ENCODE results near the gene CD48. TPM values are rescaled to one million over a fixed set of nuclear protein-coding genes. Genes with fewer than 3 reads are reported as not detected.

CD48 gene
- total RNA-seq, 1 donor from 2014 or later = 21.5 TPM

- DNase-seq (no peak), ATAC-seq (no peak)
- intact Hi-C loops (cut with DNase I) = no loop called here
- TF ChIP-seq, protein P1, sequence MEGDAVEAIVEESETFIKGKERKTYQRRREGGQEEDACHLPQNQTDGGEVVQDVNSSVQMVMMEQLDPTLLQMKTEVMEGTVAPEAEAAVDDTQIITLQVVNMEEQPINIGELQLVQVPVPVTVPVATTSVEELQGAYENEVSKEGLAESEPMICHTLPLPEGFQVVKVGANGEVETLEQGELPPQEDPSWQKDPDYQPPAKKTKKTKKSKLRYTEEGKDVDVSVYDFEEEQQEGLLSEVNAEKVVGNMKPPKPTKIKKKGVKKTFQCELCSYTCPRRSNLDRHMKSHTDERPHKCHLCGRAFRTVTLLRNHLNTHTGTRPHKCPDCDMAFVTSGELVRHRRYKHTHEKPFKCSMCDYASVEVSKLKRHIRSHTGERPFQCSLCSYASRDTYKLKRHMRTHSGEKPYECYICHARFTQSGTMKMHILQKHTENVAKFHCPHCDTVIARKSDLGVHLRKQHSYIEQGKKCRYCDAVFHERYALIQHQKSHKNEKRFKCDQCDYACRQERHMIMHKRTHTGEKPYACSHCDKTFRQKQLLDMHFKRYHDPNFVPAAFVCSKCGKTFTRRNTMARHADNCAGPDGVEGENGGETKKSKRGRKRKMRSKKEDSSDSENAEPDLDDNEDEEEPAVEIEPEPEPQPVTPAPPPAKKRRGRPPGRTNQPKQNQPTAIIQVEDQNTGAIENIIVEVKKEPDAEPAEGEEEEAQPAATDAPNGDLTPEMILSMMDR (IDR thresholded peaks at IDR 0.05) = no peak
- no peak overlapping the region for H3K4me3 ChIP-seq
- no peaks in the 10 kb centered on the region for H3K36me3 ChIP-seq
- no peaks in the 10 kb centered on the region for H3K4me1 ChIP-seq
- H3K27ac ChIP-seq = no peak overlapping the region
- H3K9me3 ChIP-seq = no peaks in the 10 kb centered on the region
- peaks cover 5% of the 10 kb centered on the region for H3K27me3 ChIP-seq
These were observed 39.0 kb upstream of the CD48 start for GRCh38 chr1:160750608-160751007.

DNA sequence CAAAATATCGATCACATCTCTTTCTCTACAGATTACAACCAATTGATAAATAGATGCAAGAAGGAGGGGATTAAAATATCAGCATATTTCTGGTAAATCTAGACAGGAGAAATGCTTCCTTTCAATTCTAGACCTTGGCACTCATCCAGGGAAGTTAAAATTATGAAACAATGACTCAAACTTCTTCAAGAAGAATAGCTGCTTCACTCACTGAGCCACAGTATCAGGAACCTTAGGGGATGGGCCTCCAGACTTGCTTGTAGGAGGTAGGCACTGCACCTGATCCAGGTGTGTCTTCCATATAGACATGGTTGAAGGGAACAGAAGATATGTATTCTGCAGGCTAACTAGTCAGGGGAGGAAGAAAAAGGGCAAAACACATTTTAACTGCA lies 37.3 kb upstream of the CD48 start:
- ATAC-seq (peak; percentile 36), DNase-seq (no peak)
- Histone ChIP-seq H3K4me3 (no peak overlapping the region), H3K9me3 (no peaks in the 10 kb centered on the region), H3K4me1 (no peaks in the 10 kb centered on the region), H3K27ac (no peak overlapping the region), H3K27me3 (peaks cover 5% of the 10 kb centered on the region), H3K36me3 (no peaks in the 10 kb centered on the region)
- TF ChIP-seq, protein P1 (IDR thresholded peaks at IDR 0.05) = no peak
- intact Hi-C loops (cut with DNase I) = no loop called here

GRCh38 chr1:160748181-160748877 lies 36.7 kb upstream of the CD48 start:
- ATAC-seq = peak; percentile 20

DNA sequence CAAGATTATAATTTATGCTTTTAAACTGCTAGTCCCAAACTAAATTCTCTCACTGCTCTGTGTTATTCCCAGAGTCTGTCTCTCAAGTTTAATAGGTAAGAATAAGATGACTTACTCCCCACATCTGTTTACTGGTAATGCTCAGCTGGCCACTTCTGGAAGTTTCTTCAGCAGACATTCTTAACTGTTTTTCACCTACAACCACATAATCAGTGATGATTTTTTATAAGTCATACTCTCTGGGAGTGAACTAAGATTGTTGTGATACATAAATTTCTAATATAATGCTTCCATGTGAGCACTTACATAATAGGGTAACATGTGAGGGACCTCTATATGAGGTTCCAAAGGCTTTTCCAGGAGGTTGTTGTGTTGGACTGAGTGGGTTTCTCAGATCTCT lies 36.1 kb upstream of the CD48 start:
- no peak overlapping the region for H3K27ac ChIP-seq
- intact Hi-C loops (cut with DNase I) = no loop called here
- DNase-seq = no peak
- H3K9me3 ChIP-seq = no peaks in the 10 kb centered on the region
- H3K4me1 ChIP-seq = no peaks in the 10 kb centered on the region
- H3K4me3 ChIP-seq = no peak overlapping the region
- ATAC-seq = no peak
- no peaks in the 10 kb centered on the region for H3K36me3 ChIP-seq
- no peaks in the 10 kb centered on the region for H3K27me3 ChIP-seq
- TF ChIP-seq, protein P1 (IDR thresholded peaks at IDR 0.05) = no peak

More at GRCh38 chr1:160748181-160748877, 36.7 kb upstream of the CD48 start:
- H3K36me3 ChIP-seq = no peaks in the 10 kb centered on the region
- no peak for DNase-seq
- H3K27me3 ChIP-seq = peaks cover 2% of the 10 kb centered on the region
- H3K9me3 ChIP-seq = no peaks in the 10 kb centered on the region
- H3K4me1 ChIP-seq = no peaks in the 10 kb centered on the region
- H3K27ac ChIP-seq = no peak overlapping the region
- TF ChIP-seq, protein P1 (IDR thresholded peaks at IDR 0.05) = peak; percentile 8
- H3K4me3 ChIP-seq = no peak overlapping the region
- intact Hi-C loops (cut with DNase I) = no loop called here

- H3K4me3 ChIP-seq = no peak overlapping the region
- H3K27ac ChIP-seq = no peak overlapping the region
- intact Hi-C loops (cut with DNase I) = no loop called here
- ATAC-seq (no peak), DNase-seq (no peak)
- TF ChIP-seq, protein P1 (IDR thresholded peaks at IDR 0.05) = no peak
- H3K27me3 ChIP-seq = no peaks in the 10 kb centered on the region
- no peaks in the 10 kb centered on the region for H3K9me3 ChIP-seq
- no peaks in the 10 kb centered on the region for H3K36me3 ChIP-seq
- H3K4me1 ChIP-seq = no peaks in the 10 kb centered on the region
These were observed 35.3 kb upstream of the CD48 start for GRCh38 chr1:160746836-160747500.

Data from upper lobe of right lung (tissue), 1 donor.